Measurements from ENCODE around the gene TBC1D2.
A peak's percentile ranks its signal among the peaks of the same experiment; 100 is the strongest.
"Not testable (repeated sequence)": the region's sequence is repeated elsewhere in the genome, so short reads cannot be mapped to it uniquely, and the experiment has no call there.

Gene TBC1D2

GRCh38 chr9:98182889-98183599 is 72.4 kb downstream of the TBC1D2 start:
- no peak for DNase-seq

- no peak for DNase-seq
Observed at GRCh38 chr9:98182069-98182820, 73.2 kb downstream of the TBC1D2 start.

- no peak for DNase-seq
Observed at GRCh38 chr9:98181746-98182068, 73.7 kb downstream of the TBC1D2 start.

GRCh38 chr9:98180996-98181395 is 74.5 kb downstream of the TBC1D2 start:
- no peak for DNase-seq

GRCh38 chr9:98178874-98179850 is 76.3 kb downstream of the TBC1D2 start:
- no peak for DNase-seq

- DNase-seq: no peak
Observed at GRCh38 chr9:98176391-98177259, 78.8 kb downstream of the TBC1D2 start.

GRCh38 chr9:98175762-98176161 is 79.7 kb downstream of the TBC1D2 start:
- no peak for DNase-seq

GRCh38 chr9:98175028-98175569 is 80.3 kb downstream of the TBC1D2 start:
- DNase-seq: no peak

- not testable (repeated sequence) for DNase-seq
Observed at GRCh38 chr9:98174502-98174918, 80.9 kb downstream of the TBC1D2 start.

- DNase-seq: no peak
Observed at GRCh38 chr9:98173181-98173580, 82.3 kb downstream of the TBC1D2 start.

GRCh38 chr9:98172604-98173003 is 82.8 kb downstream of the TBC1D2 start:
- DNase-seq: peak; percentile 84 to 96

- DNase-seq: no peak
Observed at GRCh38 chr9:98171176-98171925, 84.1 kb downstream of the TBC1D2 start.

- DNase-seq: no peak
Observed at GRCh38 chr9:98168941-98169488, 86.4 kb downstream of the TBC1D2 start.

GRCh38 chr9:98168153-98168780 is 87.2 kb downstream of the TBC1D2 start:
- DNase-seq: no peak

- no peak for DNase-seq
Observed at GRCh38 chr9:98164912-98165311, 90.5 kb downstream of the TBC1D2 start.

GRCh38 chr9:98162613-98163012 is 92.8 kb downstream of the TBC1D2 start:
- no peak for DNase-seq

- no peak for DNase-seq
Observed at GRCh38 chr9:98161851-98162250, 93.6 kb downstream of the TBC1D2 start.

GRCh38 chr9:98159790-98160189 is 95.7 kb downstream of the TBC1D2 start:
- no peak for DNase-seq

- DNase-seq: no peak
Observed at GRCh38 chr9:98159301-98159700, 96.1 kb downstream of the TBC1D2 start.

GRCh38 chr9:98158071-98158831 is 97.2 kb downstream of the TBC1D2 start:
- peak; percentile 34 to 69 for DNase-seq

All from NCI-H2081 (cell line).